Vagina (tissue), 2 donors: Measurements from ENCODE around the gene SPATA1. TPM values are rescaled to one million over a fixed set of nuclear protein-coding genes. Genes with fewer than 3 reads are reported as not detected.

ENCODE experiments used
- DNase-seq, 2 donors: peaks; one replicate each; pipeline ENCODE4 v3.0.0-alpha.2; 2017; ENCODE audit errors: extremely low spot score in 2 of 2
- H3K27ac ChIP-seq: fragments of 200-600 bp; sonication (generic); one replicate; pipeline ENCODE4 v1.5.1; 2019
- H3K27me3 ChIP-seq: fragments of 200-600 bp; sonication (generic); one replicate; pipeline ENCODE4 v1.5.1; 2019
- H3K36me3 ChIP-seq, 2 donors: fragments of 200-600 bp; sonication (generic); one replicate each; pipeline ENCODE4 v1.5.1; 2017 to 2019
- H3K4me1 ChIP-seq: fragments of 200-600 bp; sonication (generic); one replicate; pipeline ENCODE4 v1.5.1; 2019
- H3K4me3 ChIP-seq, 2 donors: fragments of 200-600 bp; sonication (generic); 1 replicate in 1 of 2; 2 replicates in 1 of 2; pipeline ENCODE4 v1.5.1; 2016 to 2019
- H3K9me3 ChIP-seq: fragments of 200-600 bp; sonication (generic); one replicate; pipeline ENCODE4 v1.5.1; 2019
- CTCF ChIP-seq, 3 experiments: fragments of 450-650 bp in 2 of 3; fragments of 200-600 bp in 1 of 3; sonication (generic) in 1 of 3; IDR thresholded peaks; one replicate each; pipeline ENCODE4 v1.5.1; 2017 to 2019; ENCODE audit warnings: antibody characterized with exemption in 3 of 3, mild to moderate bottlenecking in 2 of 3, moderate library complexity in 2 of 3
- POLR2A ChIP-seq, 2 donors: fragments of 450-650 bp; IDR thresholded peaks; one replicate each; pipeline ENCODE4 v1.6.1; 2017; ENCODE audit warnings: antibody characterized with exemption in 2 of 2, mild to moderate bottlenecking in 2 of 2, moderate library complexity in 2 of 2
- POLR2AphosphoS5 ChIP-seq, 2 donors: sonication (generic); formaldehyde crosslinking; IDR thresholded peaks; one replicate each; pipeline ENCODE4 v1.9.0; 2017; ENCODE audit warnings: antibody characterized with exemption in 2 of 2, mild to moderate bottlenecking in 2 of 2, low read depth in 1 of 2; ENCODE audit not compliant: insufficient read depth in 1 of 2
- intact Hi-C: fragments of 100-400 bp; cut with DNase I; formaldehyde crosslinking; loops from one replicate; pipeline ENCODE4 v1.15.1; 2023
- total RNA-seq: library from RNA; depleted of rRNA; stranded (reverse); fragments of >200 nt; gene quantifications from one replicate; pipeline ENCODE4 v1.2.3, GENCODE V29; 2016

SPATA1 gene
- total RNA-seq, 1 donor from 2014 or later: 0.25 TPM

GRCh38 chr1:84541679-84542078, 35.5 kb downstream of the SPATA1 start:
- Histone ChIP-seq H3K4me3 (no peak overlapping the region), H3K4me1 (no peaks in the 10 kb centered on the region), H3K36me3 (no peaks in the 10 kb centered on the region), H3K27me3 (no peaks in the 10 kb centered on the region), H3K27ac (no peak overlapping the region), H3K9me3 (no peaks in the 10 kb centered on the region)
- TF ChIP-seq POLR2AphosphoS5 (IDR thresholded peaks at IDR 0.05; ENCODE audit: insufficient read depth in 1 of 2, low read depth in 1 of 2): no peak
- no peak for TF ChIP-seq POLR2A (IDR thresholded peaks at IDR 0.05)
- no peak for TF ChIP-seq CTCF (IDR thresholded peaks at IDR 0.05)
- intact Hi-C loops: no loop called here
- no peak for DNase-seq

GRCh38 chr1:84550826-84551225, 44.6 kb downstream of the SPATA1 start:
- Histone ChIP-seq H3K27ac (no peak overlapping the region), H3K27me3 (no peaks in the 10 kb centered on the region), H3K9me3 (no peaks in the 10 kb centered on the region), H3K4me3 (no peak overlapping the region), H3K36me3 (peaks cover 0 to 8% of the 10 kb centered on the region in 2 donors), H3K4me1 (no peaks in the 10 kb centered on the region)
- DNase-seq: no peak
- no peak for TF ChIP-seq POLR2A (IDR thresholded peaks at IDR 0.05)
- TF ChIP-seq POLR2AphosphoS5 (IDR thresholded peaks at IDR 0.05; ENCODE audit: insufficient read depth in 1 of 2, low read depth in 1 of 2): no peak
- no peak for TF ChIP-seq CTCF (IDR thresholded peaks at IDR 0.05)
- intact Hi-C loops: no loop called here

DNA sequence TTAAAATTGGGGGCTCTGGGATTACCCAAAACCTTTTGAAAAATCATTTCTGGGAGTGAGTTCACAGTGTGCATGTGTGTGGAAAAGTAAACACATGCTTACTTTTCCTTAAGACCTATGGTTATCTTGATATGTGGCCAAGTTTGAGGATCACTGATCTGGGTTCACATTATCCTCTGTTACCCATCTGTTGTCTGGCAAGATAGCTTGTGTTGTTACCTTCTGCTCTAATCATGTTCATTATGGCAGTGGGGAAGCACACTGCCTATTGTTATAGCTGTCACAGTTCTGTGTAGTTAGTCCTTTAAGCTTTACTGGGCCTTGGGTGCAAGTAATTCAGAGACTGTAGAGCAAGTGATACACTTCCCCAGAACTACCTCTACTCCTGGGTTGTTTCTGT, 63.0 kb downstream of the SPATA1 start:
- TF ChIP-seq POLR2AphosphoS5 (IDR thresholded peaks at IDR 0.05; ENCODE audit: insufficient read depth in 1 of 2, low read depth in 1 of 2): no peak
- no peak for TF ChIP-seq POLR2A (IDR thresholded peaks at IDR 0.05)
- TF ChIP-seq CTCF (IDR thresholded peaks at IDR 0.05): no peak
- Histone ChIP-seq H3K4me1 (peaks cover 24% of the 10 kb centered on the region), H3K4me3 (no peak overlapping the region), H3K27me3 (no peaks in the 10 kb centered on the region), H3K9me3 (no peaks in the 10 kb centered on the region), H3K27ac (no peak overlapping the region), H3K36me3 (no peaks in the 10 kb centered on the region)
- no peak for DNase-seq
- intact Hi-C loops: no loop called here

GRCh38 chr1:84570436-84571149, 64.4 kb downstream of the SPATA1 start:
- peaks cover 30% of the 10 kb centered on the region for H3K4me1 ChIP-seq
- no peaks in the 10 kb centered on the region for H3K27me3 ChIP-seq
- no peaks in the 10 kb centered on the region for H3K9me3 ChIP-seq
- no peak overlapping the region for H3K27ac ChIP-seq
- no peak overlapping the region for H3K4me3 ChIP-seq
- no peak for DNase-seq
- intact Hi-C loops: no loop called here
- no peaks in the 10 kb centered on the region for H3K36me3 ChIP-seq
- TF ChIP-seq CTCF (IDR thresholded peaks at IDR 0.05) (no peak), POLR2AphosphoS5 (IDR thresholded peaks at IDR 0.05; ENCODE audit: insufficient read depth in 1 of 2, low read depth in 1 of 2) (no peak), POLR2A (IDR thresholded peaks at IDR 0.05) (no peak)

DNA sequence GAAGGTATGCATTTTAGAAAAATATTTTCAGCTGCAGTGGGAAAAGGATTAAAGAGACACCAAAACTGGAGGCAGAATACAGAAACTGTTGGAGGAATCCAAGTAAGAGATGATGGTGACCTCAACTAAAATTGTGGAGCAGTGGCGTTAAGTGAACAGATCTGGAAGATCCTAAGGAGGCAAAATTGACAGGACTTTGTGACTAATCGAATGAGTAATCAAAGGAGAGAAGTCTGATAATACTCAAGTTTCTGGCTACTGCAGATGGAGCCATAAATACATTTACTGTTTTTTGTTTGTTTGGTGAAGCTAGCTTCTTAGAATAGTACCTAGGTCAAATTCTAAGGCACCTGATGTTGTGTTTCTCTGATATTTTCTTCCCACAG, 65.0 kb downstream of the SPATA1 start:
- Histone ChIP-seq H3K4me1 (peaks cover 30% of the 10 kb centered on the region), H3K4me3 (no peak overlapping the region), H3K27ac (no peak overlapping the region), H3K9me3 (no peaks in the 10 kb centered on the region), H3K36me3 (no peaks in the 10 kb centered on the region), H3K27me3 (no peaks in the 10 kb centered on the region)
- no peak for TF ChIP-seq CTCF (IDR thresholded peaks at IDR 0.05)
- TF ChIP-seq POLR2A (IDR thresholded peaks at IDR 0.05): no peak
- no peak for TF ChIP-seq POLR2AphosphoS5 (IDR thresholded peaks at IDR 0.05; ENCODE audit: insufficient read depth in 1 of 2, low read depth in 1 of 2)
- DNase-seq: no peak
- intact Hi-C loops: no loop called here
